Hepatocyte (in vitro differentiated cells): Measurements from ENCODE around the gene XPO6.

Source experiments
- EZH2 ChIP-seq: fragments of 200-600 bp; sonication (generic); IDR thresholded peaks from 2 replicates; pipeline ENCODE4 v1.6.1; 2016; ENCODE audit warnings: antibody characterized with exemption, mild to moderate bottlenecking, borderline replicate concordance
- EZH2phosphoT487 ChIP-seq: fragments of 200-600 bp; sonication (generic); IDR thresholded peaks from one replicate; pipeline ENCODE4 v1.6.1; 2018; ENCODE audit warnings: antibody characterized with exemption, mild to moderate bottlenecking, low read depth, moderate library complexity; ENCODE audit not compliant: unreplicated experiment, severe bottlenecking
- TF ChIP-seq, protein P1 (sequence below): fragments of 200-600 bp; sonication (generic); IDR thresholded peaks from 2 replicates; pipeline ENCODE4 v1.5.1; 2016; ENCODE audit warnings: antibody characterized with exemption, mild to moderate bottlenecking; ENCODE audit not compliant: poor library complexity

DNA sequence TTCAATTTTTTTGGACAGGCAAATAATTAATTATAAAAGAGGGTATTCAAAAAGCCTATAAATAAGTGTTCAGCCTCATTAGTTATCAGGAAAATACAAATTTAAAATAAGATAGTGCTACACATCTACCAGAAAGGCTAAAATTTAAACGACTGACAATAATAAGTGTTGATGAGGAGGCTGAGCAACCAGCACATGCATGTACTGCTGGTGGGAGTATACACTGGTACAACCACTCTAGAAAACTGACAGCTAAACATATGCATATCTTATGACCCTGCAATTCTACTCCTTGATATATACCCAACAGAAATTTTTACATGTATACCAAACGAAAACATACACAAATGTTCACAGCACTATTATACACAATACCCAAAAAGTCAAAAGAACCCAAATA lies 27.1 kb downstream of the XPO6 start:
- TF ChIP-seq, protein P1, sequence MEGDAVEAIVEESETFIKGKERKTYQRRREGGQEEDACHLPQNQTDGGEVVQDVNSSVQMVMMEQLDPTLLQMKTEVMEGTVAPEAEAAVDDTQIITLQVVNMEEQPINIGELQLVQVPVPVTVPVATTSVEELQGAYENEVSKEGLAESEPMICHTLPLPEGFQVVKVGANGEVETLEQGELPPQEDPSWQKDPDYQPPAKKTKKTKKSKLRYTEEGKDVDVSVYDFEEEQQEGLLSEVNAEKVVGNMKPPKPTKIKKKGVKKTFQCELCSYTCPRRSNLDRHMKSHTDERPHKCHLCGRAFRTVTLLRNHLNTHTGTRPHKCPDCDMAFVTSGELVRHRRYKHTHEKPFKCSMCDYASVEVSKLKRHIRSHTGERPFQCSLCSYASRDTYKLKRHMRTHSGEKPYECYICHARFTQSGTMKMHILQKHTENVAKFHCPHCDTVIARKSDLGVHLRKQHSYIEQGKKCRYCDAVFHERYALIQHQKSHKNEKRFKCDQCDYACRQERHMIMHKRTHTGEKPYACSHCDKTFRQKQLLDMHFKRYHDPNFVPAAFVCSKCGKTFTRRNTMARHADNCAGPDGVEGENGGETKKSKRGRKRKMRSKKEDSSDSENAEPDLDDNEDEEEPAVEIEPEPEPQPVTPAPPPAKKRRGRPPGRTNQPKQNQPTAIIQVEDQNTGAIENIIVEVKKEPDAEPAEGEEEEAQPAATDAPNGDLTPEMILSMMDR = no peak
- no peak for TF ChIP-seq EZH2
- TF ChIP-seq EZH2phosphoT487 = no peak
